DMS114 treated with DMSO at 0.1 percent for 48 hours (cell line): ENCODE data around the gene S100A7A.
"Not testable (repeated sequence)": the region's sequence is repeated elsewhere in the genome, so short reads cannot be mapped to it uniquely, and the experiment has no call there.

Experiments
- DNase-seq: peaks from one replicate; lab custom pipeline; 2025; ENCODE audit not compliant: unreplicated experiment; lab: John Stamatoyannopoulos, UW

Gene S100A7A

DNA sequence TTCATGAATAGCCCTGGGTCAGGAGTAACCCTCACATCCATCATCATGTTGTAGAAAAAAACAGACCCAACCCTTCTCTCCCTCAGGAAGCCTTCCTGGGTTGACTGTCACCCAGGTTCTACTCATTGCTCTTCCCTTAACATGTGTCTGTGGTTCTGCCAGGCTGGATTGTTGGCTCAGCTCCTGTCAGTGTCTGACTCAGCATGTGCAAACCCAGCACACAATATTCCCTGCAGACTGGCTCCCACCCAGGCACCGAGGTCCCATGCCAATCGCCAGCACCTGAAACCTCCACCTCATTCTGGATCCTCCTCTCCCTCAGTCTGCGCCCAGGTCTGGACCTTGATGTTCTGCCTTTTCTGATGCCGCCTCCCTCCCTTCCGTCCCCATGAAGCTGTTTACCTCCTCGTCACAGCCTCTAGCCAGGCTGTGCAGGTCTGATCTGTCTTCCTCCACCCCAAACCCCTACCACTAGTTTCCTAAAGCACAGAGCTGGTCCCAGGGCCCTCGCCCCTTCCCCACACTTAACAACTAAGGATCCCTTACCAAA lies 21.1 kb upstream of the S100A7A start:
- no peak for DNase-seq

DNA sequence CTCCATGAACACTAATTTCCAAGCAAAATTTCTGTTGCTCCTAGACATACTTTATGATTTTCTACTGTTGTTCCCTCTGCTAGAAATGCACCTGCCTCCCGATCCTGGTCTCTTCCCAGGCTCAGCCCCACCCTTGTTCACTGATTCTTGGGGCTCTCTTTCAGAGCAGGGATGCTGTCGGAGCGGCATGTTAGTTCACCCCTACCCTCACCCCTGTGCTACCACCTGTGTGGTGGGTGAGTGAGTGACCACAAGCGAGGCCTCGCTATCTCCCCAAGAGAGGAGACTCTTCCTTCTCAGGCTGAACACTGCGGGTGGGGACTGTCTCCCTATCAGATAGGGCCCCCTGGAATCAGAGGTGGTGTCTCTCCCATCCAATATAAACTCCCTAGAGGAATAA lies 20.5 kb upstream of the S100A7A start:
- DNase-seq = no peak

DNA sequence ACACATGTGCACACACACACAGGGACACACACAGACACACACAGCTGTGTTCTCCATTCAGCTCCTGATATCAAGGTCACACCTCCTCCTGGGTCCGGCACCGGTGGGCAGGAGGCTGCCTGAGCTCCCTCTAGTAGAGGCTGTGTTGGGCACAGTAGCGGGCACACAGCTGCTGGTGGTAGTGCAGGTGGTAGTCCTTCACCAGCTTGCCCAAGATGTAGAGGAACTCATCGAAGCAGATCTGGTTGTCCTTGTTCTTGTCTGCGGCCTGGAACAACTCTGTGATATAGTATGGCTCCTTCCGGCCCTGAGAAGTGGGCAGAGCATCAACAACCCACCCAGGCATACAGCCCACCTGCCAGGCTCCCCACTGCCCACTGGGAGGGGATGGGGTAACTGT lies 19.9 kb upstream of the S100A7A start:
- no peak for DNase-seq

DNA sequence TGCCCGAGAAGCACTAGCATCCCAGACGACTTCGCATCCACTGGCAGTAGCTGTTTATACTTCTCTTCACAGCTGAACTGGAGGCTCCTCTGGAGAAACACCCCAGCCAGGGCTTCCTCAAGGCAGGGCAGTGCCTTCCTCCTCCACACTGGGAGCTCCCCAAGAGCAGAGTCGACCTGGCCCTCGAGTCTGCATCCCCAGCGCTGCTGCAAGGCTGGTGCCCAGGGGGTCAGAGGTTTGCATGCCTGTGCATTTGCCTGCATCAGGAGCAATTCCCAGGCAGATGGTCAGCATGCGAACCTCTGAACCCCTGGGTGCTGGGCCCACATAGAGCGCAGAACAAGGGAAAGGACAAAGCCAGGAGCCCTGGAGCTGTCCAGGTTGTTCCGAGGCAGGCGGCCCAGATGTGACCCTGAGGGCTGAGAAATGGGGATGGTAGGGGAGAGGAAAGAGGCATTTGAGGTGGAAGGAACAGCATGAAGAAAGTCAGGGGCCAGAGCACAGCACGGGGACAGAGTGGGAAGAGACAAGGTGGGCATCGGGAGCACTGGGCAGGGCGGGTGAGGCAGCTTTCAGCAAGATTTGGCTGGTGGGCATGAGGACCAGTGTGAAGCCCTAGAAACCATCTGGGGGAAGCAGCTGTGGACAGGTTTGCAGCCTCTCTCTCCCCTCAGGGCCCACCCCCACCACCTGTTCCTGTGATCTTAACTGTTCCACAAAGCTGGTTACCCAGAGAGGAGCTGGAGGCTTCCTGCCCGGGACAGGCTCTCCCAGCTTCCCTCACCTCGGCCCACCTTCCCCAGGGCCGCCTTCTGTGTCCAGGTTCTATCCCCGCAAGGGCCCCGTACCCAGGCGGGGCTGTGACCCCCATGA lies 19.0 kb upstream of the S100A7A start:
- no peak for DNase-seq

DNA sequence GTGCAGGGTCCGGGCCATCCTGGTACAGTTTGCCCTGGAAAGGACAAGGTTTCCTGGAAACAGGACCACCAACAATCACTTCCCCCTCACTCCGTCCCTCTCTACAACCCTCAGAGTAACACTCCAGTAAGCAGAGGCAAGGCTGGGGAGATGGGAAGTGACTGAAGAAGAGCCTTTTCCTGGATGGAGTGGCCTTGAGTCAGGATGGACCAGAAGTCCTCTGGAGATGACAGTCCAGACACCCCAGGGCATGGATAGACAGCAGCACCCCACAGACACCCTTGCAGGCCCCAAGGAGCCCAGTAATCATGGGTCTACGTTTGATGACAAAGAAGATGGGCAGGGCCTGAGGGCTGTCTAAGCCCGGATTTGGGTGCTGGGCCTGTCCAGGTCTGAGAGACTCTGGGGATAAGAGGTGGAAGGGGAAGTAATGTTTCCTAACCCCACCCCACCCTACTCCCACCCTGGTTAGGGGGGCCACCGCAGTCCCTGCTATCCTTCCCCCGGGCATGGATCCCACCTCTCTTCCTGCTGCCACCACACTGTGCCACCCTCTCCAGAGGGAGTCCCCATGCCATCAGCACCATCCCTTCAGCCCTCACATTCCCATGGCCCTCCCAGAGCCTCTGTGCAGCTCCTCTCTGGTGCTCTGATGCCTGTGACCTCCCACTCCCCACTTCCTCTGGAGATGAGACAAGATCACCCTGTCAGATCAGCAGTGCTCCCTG lies 18.2 kb upstream of the S100A7A start:
- DNase-seq = no peak

DNA sequence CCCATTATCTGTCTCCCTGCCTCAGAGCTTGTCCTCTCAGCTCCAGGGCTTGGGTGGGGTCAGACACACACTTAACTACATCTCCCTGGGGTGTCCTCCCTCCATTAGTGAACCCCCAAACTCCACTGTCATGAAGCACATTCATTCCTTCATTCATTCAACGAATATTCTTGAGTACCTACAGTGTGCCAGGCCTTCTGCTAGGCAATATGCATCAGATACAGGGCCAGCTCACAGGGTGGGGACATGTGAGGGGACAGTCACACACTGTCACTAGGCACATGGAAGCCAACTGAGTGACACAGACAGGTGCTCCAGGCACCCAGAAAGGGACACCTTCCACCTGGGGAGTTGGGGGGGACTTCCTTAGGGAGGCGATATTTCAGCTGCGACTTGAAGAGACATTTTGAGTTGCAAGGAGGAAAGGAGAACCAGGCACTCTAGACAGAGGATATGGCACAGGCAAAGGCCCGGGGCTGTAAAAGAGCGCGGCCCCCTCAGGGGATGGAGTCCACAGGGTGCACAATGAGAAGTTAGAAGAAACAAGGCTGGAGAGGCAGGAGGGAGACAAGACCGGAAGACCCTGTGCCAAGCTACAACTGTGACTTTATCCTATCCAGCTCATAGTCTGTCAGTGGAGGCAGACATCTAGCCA lies 16.8 kb upstream of the S100A7A start:
- no peak for DNase-seq

DNA sequence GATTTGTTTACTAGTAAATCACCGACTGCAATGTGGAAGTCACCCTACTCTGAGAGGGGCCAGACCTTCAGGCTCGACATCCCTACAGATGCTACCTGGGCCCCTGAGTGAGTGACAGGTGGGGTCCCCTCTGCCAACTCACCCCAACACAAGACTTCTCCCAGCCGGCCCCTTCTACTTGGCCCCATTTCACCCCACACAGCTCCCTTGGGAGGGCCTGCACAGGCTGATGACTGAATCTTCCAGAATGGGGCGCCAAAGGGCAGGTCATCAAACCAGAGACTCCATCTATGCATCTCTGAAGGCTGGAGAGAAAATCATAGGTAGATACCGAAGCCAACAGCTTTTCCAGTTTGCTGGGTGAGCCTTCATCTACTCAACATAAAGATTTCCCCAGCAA lies 16.1 kb upstream of the S100A7A start:
- DNase-seq = no peak

DNA sequence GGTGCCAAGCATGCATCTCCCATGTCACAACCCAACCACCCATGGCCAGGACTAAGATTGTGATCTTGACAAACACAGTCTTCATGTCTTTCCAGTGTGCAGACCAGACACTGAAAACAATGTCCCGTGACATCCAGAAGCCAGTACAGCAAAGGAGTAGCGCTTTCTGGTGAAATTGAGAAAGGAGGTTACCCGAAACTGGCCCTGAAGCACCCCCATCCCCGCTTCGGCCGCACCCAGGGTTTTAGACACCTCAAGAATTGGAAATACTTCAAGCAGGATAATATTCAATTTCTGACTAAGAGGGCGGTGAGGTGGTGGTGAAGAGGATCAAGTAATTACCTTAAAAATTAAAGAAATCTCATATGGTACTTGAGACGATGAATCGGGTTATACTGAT lies 14.9 kb upstream of the S100A7A start:
- DNase-seq = no peak

DNA sequence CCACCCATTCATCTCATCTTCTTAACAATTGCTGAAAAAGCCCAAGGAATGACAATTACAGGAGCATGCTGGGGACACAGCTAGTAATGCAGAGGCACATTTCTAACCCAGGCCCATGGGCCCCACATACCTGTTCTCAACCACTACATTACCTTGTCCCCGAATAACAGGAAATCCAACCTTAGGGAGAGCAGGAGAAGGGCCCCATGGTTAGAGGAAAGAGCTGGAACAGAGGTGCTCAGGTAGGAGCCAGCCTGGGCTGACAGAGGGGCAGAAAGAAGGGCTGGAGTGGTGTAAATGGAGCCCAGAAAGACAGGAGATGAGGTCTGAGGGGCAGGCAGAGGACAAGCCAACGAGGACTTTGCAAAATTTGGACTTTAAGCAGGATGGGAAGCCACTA lies 14.1 kb upstream of the S100A7A start:
- DNase-seq = no peak

DNA sequence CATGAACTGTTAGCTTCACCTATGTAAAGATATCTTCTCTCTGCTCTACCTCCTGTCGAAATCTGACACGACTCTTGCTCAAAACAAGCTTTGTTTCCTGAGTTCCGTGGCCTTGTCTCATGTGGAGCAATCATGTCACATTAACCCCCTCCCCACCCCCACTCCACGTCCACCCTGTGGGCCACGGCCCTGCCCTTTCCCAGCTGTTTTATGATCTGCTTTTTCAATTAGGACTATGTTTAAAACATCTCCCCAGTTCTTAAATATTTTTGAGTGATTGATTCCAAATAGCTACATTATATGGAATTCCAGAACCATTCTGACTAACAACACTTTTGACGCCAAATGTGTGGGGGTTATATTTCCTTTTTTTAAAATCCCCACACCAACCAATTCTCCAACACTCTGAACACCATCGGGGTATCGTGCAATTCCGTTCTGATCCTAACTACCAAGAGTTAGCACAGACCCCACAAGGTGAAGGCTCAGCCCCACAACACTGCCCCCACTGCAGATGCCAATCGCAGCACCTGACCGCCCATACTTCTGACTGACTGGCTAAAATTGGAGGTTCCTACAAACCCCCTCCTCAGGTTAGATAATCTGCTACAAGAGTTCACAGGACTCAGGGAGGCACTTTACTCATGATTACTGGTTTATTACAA lies 12.8 kb upstream of the S100A7A start:
- no peak for DNase-seq

DNA sequence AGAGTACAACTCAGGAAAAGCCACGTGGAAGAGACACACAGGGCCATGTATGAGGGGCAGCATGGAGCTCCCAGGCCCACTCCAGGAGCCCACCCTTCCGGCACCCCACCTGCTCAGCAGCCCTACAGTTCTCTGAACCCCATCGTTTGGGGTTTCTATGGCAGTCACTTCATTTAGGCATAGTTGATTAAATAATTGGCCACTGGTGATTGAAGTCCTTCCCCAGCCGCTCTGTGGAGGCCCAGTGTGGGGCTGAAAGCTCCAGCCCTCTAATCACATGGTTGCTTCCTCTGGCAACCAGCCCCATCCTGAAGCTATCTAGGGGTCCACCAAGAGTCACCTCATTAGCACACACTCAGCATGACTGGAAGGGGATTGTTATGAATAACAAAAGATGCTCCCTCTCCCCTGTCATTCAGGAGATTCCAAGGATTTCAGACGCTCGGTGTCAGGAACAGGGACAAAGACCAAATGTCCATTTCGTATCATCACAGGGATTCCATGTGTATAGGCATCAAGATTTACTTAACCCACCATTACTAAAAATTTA lies 12.2 kb upstream of the S100A7A start:
- DNase-seq = no peak

DNA sequence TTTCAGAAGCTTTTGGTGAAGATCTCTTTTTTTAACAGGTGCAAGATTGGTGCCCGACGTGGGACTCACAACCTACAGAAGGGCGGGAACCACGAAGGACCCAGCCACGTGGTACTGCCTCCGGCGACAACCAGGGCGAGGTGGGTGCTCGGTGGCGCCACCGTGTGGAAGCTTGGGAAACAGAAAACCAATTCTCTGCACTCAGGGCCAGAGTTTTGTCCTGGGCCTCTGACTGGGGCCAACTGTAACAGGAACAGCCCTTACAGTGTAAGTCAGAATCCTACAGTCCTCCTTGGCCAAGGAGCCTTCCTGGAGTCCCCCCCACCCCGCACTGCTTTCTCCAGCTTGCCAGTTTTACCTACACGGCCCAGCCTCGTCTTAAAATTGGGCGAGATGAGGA lies 11.6 kb upstream of the S100A7A start:
- DNase-seq = no peak

DNA sequence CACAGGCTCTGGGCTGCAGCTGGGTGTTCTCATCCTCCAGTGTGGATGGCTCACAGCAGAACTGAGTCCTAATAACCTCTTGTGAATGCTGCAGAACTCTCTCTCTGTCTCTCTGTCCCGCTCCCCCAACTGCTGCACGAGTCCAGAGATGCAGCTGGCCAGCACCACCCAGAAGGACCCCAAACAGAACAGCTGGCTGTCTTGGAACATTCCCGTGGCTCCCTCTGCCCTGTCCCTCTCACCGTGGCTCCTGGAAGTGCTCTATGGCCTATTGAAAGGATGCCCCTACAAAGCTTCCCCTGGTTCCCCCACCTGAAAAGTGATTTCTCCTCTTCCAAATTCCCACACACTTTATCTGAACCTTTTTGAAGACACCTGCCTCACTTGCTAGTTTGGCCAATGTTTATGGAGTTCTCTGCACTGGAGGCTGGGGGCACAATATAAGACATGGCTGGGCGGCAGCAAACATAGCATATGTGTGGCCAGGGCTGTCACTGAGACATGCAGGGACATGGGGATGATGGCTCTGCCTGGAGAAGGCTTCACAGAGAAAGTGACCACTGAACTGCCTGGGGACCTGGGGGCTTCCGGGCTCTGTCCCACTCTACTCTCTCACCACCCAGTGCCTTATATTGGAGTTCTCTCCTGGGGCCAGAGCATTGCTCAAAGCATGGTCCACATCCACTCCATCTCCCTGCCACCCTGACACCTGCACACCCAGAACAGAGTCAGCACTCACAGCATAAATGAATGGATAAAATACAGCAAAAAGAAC lies 10.3 kb upstream of the S100A7A start:
- not testable (repeated sequence) for DNase-seq

DNA sequence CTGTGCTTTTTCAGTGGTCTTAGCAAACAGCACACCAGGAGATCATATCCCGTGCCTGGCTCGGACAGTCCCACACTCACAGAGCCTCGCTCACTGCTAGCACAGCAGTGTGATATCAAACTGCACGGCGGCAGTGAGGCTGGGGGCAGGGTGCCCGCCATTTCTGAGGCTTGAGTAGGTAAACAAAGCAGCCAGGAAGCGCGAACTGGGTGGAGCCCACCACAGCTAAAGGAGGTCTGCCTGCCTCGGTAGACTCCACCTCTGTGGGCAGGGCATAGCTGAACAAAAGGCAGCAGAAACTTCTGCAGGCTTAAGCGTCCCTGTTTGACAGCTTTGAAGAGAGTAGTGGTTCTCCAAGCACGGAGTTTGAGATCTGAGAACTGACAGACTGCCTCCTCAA lies 9.0 kb upstream of the S100A7A start:
- not testable (repeated sequence) for DNase-seq

DNA sequence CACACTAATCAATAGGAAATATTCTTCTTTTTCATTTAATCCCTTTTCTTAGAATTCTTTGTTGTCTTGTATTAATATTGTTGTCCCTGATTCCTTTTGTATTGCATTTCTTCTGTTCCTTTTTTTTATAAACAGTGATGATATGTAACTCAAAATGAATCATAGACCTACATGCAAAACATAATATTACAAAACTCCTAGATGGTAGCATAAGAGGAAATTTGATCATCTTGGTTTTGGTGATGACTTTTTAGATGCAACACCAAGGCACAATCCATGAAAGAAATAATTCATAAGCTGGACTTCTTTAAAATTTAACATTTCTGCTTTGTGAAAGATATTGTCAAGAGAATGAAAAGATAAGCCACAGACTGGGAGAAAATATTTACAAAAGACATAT lies 2.4 kb upstream of the S100A7A start:
- DNase-seq = not testable (repeated sequence)

DNA sequence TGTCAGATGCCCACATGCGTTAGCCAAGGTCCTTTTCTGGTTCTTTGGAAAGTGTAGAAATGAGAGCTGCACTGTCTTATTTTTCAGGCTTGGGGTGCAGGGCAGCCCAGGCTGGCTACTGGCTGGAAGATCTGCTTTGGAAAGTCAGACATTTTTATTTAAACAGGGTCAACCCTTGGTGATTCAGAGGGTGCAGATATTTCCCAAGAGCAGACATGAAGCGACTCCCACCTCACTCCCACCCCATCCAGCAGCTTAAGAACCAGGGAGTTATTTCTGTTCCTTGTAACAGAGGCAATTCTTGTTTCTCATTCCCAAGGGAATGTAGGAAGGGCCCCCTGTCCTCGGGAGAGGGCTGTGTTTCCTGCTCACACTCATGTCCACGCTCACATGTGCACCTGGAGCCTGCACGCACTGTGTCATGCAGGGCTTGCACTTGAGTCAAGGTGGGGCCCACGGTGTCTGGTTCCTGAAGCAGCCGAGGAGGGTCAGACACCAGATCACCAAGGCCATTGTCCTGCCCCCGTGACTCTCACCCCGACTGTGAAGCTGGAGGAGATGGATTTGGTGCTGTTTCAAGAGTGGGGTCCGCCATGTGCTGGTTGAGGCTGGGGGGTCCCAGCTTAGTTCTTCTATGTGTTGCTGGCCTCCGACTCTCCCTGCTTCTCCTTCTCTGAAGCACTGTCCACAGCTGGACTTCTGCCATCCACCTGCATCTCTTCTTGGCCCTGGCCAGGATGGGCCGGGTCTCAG lies 992 bp downstream of the S100A7A start:
- DNase-seq = no peak

DNA sequence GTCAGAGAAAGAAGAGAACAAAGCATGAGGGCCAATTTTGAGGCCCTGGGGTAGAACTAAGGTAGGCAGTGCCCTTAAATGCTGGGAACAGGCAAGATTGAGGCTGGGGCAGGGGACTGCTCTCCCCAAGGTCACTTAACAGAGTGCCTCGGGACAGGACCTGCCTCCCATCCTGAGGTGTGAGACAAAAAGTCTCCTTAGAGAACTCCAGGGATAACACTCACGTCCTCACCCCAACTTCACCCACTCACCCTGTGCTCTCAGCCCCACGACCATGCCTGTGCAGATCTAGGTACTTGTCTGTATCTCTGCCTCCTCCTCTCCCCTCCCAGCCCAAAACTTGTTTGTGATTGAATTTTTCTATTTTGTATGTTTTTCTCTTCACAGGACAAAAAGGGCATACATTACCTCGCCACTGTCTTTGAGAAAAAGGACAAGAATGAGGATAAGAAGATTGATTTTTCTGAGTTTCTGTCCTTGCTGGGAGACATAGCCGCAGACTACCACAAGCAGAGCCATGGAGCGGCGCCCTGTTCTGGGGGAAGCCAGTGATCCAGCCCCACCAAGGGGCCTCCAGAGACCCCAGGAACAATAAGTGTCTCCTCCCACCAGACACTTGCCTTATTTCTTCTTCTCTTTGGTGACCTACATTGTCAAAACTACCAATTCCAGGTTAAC lies 2.6 kb downstream of the S100A7A start:
- DNase-seq = not testable (repeated sequence)

DNA sequence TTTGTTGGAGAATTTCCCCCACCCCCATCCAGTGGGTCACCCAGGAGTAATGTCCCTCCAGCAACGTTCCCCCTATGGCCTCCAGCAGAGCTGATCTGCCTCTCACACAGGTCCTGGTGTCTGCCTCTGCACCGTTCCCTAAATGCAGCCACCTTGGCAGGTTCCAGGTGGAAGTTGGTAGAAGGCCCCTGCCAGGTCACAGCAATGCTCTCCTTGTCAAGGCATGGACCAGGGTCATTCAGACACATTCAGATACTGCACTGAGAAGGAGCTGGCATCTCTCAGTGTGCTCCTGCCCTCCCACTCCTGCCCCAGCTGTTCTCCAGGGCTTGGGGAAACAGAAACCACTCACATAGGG lies 3.1 kb downstream of the S100A7A start:
- DNase-seq = not testable (repeated sequence)

DNA sequence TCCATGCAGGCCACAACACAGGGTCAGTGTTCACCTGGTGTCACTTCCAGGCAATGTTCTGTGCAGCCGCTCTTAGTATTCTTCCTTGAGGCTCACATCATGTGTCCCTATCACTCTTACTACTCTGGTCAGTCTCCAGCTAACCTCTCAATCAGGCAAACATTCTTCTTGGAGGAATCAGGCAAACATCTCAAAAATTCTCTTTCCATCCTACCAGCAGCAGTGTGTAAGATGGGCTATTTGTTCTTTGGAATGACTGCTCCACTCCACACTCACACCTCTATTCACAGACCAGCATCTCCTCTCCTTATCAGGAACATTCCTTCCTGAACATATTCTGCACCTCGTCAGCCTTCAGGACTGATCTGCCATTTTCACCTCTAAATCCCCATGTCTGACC lies 4.0 kb downstream of the S100A7A start:
- no peak for DNase-seq
